WTC11 (cell line): ENCODE data around the gene PSMA7. TPM values are rescaled to one million over a fixed set of nuclear protein-coding genes. Genes with fewer than 3 reads are reported as not detected.

Experiments used
- ATAC-seq: fragments of 200-7000 bp; cut with Tn5 transposase; 2 replicates; pipeline ENCODE4 v1.10.0; 2021; ENCODE audit warnings: mild to moderate bottlenecking, moderate library complexity
- CTCF ChIA-PET: fragments of 300-600 bp; sonication (Branson Sonifier 250); formaldehyde crosslinking; loops from one replicate; lab custom pipeline; 2021; ENCODE audit warnings: antibody characterized with exemption; lab: Charles Lee
- POLR2A ChIA-PET: fragments of 350-600 bp; sonication (Branson Sonifier 250); formaldehyde crosslinking; loops from one replicate; lab custom pipeline; 2021; ENCODE audit warnings: antibody characterized with exemption; lab: Charles Lee
- DNase-seq: peaks from one replicate; pipeline ENCODE4 v3.0.0; 2021; ENCODE audit warnings: low spot score
- H3K27ac Mint-ChIP-seq: 2 replicates; pipeline ENCODE4 v1.8.0; 2021; ENCODE audit warnings: mixed read lengths
- H3K27me3 Mint-ChIP-seq: 2 replicates; pipeline ENCODE4 v1.8.0; 2021; ENCODE audit warnings: low read depth, mild to moderate bottlenecking, moderate library complexity, mixed read lengths
- H3K36me3 Mint-ChIP-seq: 2 replicates; pipeline ENCODE4 v1.8.0; 2021; ENCODE audit warnings: mixed read lengths
- H3K4me1 Mint-ChIP-seq: 2 replicates; pipeline ENCODE4 v1.8.0; 2022; ENCODE audit warnings: mixed read lengths
- H3K4me3 Mint-ChIP-seq: 2 replicates; pipeline ENCODE4 v1.8.0; 2021; ENCODE audit warnings: mild to moderate bottlenecking, moderate library complexity, mixed read lengths
- H3K9me3 Mint-ChIP-seq: 2 replicates; pipeline ENCODE4 v1.8.0; 2021; ENCODE audit warnings: mixed read lengths
- CDX4 ChIP-seq: fragments of 250-450 bp; sonication (Bioruptor Pico); IDR thresholded peaks from 2 replicates; pipeline ENCODE4 v1.9.0; 2021; ENCODE audit warnings: moderate library complexity, mild to moderate bottlenecking, inconsistent platforms, borderline replicate concordance
- CREB1 ChIP-seq: sonication (generic); formaldehyde crosslinking; IDR thresholded peaks from 2 replicates; pipeline ENCODE4 v1.8.0; 2023; ENCODE audit warnings: mild to moderate bottlenecking, missing genetic modification reagents
- ERG ChIP-seq: fragments of 250-450 bp; sonication (Bioruptor Pico); IDR thresholded peaks from 2 replicates; pipeline ENCODE4 v1.8.0; 2021; ENCODE audit warnings: mild to moderate bottlenecking
- ETV6 ChIP-seq: sonication (generic); formaldehyde crosslinking; IDR thresholded peaks from 2 replicates; pipeline ENCODE4 v1.8.1; 2022; ENCODE audit warnings: mild to moderate bottlenecking, missing genetic modification reagents
- FOXP4 ChIP-seq: sonication (generic); formaldehyde crosslinking; IDR thresholded peaks from 2 replicates; pipeline ENCODE4 v1.8.0; 2022; ENCODE audit warnings: mild to moderate bottlenecking, missing genetic modification reagents
- NFE2L1 ChIP-seq: sonication (generic); formaldehyde crosslinking; IDR thresholded peaks from 2 replicates; pipeline ENCODE4 v1.8.1; 2023; ENCODE audit warnings: missing genetic modification reagents
- NFYB ChIP-seq: sonication (generic); formaldehyde crosslinking; conservative IDR thresholded peaks from 2 replicates; pipeline ENCODE4 v1.8.0; 2022; ENCODE audit warnings: low read depth, missing genetic modification reagents
- NR2C2 ChIP-seq: sonication (generic); formaldehyde crosslinking; IDR thresholded peaks from 2 replicates; pipeline ENCODE4 v1.8.0; 2022; ENCODE audit warnings: mild to moderate bottlenecking, missing genetic modification reagents
- OVOL2 ChIP-seq: fragments of 250-450 bp; sonication (Bioruptor Pico); IDR thresholded peaks from 2 replicates; pipeline ENCODE4 v1.9.0; 2021; ENCODE audit warnings: mild to moderate bottlenecking, borderline replicate concordance
- SMAD4 ChIP-seq: sonication (generic); formaldehyde crosslinking; IDR thresholded peaks from 2 replicates; pipeline ENCODE4 v1.8.0; 2022; ENCODE audit warnings: mild to moderate bottlenecking, missing genetic modification reagents
- TEAD1 ChIP-seq: sonication (generic); formaldehyde crosslinking; IDR thresholded peaks from 2 replicates; pipeline ENCODE4 v1.8.0; 2022; ENCODE audit warnings: mild to moderate bottlenecking, missing genetic modification reagents
- ZNF317 ChIP-seq: sonication (generic); formaldehyde crosslinking; IDR thresholded peaks from 2 replicates; pipeline ENCODE4 v1.8.1; 2023; ENCODE audit warnings: low read depth, mild to moderate bottlenecking, moderate library complexity, missing genetic modification reagents, borderline replicate concordance
- ZNF671 ChIP-seq: fragments of 250-450 bp; sonication (Bioruptor Pico); IDR thresholded peaks from 2 replicates; pipeline ENCODE4 v1.8.0; 2021; ENCODE audit warnings: mild to moderate bottlenecking
- total RNA-seq: library from RNA; stranded (reverse); gene quantifications from 3 replicates; pipeline ENCODE4 v1.2.3, GENCODE V29; 2021
- TF ChIP-seq, protein P1 (sequence below): sonication (generic); formaldehyde crosslinking; IDR thresholded peaks from 2 replicates; pipeline ENCODE4 v1.8.0; 2023; ENCODE audit warnings: mild to moderate bottlenecking, missing genetic modification reagents
- TF ChIP-seq, protein P2 (sequence below): sonication (generic); formaldehyde crosslinking; IDR thresholded peaks from 2 replicates; pipeline ENCODE4 v1.8.0; 2022; ENCODE audit warnings: missing genetic modification reagents
- TF ChIP-seq, protein P3 (sequence below): fragments of 250-450 bp; sonication (Bioruptor Pico); IDR thresholded peaks from 2 replicates; pipeline ENCODE4 v1.9.0; 2021; ENCODE audit warnings: mild to moderate bottlenecking
- TF ChIP-seq, protein P4 (sequence below): sonication (generic); formaldehyde crosslinking; conservative IDR thresholded peaks from 2 replicates; pipeline ENCODE4 v1.8.1; 2023; ENCODE audit warnings: mild to moderate bottlenecking, low read depth, missing genetic modification reagents, moderate library complexity

Gene PSMA7
- total RNA-seq, 1 experiment from 2014 or later, result 364 TPM

DNA sequence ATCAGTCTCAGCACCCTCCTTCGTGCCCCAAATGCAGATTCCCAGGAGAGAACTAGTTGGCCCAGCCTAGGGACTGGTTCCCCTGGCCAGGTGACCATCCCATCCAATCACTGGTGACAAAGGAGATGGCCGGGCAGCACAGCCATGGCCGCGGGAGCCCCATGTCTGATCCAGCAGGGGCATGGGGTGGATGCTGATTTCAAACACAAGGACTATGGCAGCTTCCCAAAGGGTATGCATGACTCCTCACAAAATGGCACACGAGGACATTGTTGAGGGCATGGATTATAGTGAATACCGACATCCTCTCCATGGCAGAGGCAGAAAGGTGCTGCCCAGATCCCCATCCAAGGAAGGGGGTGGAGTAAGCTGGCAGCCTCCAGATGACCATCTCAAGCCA, 30.8 kb downstream of the PSMA7 start:
- H3K4me1 Mint-ChIP-seq, result peaks cover 9% of the 10 kb centered on the region
- no peak for DNase-seq
- peaks cover 28% of the 10 kb centered on the region for H3K9me3 Mint-ChIP-seq
- TF ChIP-seq, protein P1, sequence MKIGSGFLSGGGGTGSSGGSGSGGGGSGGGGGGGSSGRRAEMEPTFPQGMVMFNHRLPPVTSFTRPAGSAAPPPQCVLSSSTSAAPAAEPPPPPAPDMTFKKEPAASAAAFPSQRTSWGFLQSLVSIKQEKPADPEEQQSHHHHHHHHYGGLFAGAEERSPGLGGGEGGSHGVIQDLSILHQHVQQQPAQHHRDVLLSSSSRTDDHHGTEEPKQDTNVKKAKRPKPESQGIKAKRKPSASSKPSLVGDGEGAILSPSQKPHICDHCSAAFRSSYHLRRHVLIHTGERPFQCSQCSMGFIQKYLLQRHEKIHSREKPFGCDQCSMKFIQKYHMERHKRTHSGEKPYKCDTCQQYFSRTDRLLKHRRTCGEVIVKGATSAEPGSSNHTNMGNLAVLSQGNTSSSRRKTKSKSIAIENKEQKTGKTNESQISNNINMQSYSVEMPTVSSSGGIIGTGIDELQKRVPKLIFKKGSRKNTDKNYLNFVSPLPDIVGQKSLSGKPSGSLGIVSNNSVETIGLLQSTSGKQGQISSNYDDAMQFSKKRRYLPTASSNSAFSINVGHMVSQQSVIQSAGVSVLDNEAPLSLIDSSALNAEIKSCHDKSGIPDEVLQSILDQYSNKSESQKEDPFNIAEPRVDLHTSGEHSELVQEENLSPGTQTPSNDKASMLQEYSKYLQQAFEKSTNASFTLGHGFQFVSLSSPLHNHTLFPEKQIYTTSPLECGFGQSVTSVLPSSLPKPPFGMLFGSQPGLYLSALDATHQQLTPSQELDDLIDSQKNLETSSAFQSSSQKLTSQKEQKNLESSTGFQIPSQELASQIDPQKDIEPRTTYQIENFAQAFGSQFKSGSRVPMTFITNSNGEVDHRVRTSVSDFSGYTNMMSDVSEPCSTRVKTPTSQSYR (CRISPR knock-in tag), result no peak
- TF ChIP-seq ZNF317 (CRISPR knock-in tag) (no peak), OVOL2 (no peak), CDX4 (CRISPR knock-in tag) (no peak), FOXP4 (CRISPR knock-in tag) (no peak), ERG (CRISPR knock-in tag) (no peak), NFE2L1 (CRISPR knock-in tag) (no peak), TEAD1 (CRISPR knock-in tag) (no peak)
- TF ChIP-seq, protein P2, sequence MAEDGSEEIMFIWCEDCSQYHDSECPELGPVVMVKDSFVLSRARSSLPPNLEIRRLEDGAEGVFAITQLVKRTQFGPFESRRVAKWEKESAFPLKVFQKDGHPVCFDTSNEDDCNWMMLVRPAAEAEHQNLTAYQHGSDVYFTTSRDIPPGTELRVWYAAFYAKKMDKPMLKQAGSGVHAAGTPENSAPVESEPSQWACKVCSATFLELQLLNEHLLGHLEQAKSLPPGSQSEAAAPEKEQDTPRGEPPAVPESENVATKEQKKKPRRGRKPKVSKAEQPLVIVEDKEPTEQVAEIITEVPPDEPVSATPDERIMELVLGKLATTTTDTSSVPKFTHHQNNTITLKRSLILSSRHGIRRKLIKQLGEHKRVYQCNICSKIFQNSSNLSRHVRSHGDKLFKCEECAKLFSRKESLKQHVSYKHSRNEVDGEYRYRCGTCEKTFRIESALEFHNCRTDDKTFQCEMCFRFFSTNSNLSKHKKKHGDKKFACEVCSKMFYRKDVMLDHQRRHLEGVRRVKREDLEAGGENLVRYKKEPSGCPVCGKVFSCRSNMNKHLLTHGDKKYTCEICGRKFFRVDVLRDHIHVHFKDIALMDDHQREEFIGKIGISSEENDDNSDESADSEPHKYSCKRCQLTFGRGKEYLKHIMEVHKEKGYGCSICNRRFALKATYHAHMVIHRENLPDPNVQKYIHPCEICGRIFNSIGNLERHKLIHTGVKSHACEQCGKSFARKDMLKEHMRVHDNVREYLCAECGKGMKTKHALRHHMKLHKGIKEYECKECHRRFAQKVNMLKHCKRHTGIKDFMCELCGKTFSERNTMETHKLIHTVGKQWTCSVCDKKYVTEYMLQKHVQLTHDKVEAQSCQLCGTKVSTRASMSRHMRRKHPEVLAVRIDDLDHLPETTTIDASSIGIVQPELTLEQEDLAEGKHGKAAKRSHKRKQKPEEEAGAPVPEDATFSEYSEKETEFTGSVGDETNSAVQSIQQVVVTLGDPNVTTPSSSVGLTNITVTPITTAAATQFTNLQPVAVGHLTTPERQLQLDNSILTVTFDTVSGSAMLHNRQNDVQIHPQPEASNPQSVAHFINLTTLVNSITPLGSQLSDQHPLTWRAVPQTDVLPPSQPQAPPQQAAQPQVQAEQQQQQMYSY (CRISPR knock-in tag), result no peak
- H3K4me3 Mint-ChIP-seq, result no peak overlapping the region
- H3K27me3 Mint-ChIP-seq, result peaks cover 21% of the 10 kb centered on the region
- H3K27ac Mint-ChIP-seq, result no peak overlapping the region
- POLR2A ChIA-PET, result no interaction called here
- CTCF ChIA-PET, result interaction anchor here (0.6 to 0.7 kb wide), 2 partner anchors 44 to 52 kb away, joined by 3 read pairs; no protein-coding TSS in a partner anchor
- peaks cover 17% of the 10 kb centered on the region for H3K36me3 Mint-ChIP-seq
- ATAC-seq, result no peak

DNA sequence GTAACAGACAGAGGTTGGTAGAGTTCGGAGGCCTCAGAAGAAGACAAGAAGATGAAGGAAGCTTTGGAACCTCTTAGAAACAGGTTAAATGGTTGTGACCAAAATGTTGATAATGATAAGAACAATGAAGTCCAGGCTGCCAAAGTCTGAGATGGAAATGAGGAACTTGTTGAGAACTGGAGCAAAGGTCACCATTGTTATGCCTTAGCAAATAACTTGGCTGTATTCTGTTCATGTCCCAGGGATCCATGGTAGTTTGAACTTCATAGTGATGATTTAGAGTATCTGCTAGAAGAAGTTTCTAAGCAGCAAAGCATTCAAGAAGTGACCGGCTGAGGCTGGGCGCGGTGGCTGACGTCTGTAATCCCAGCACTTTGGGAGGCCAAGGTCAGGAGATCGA, 32.0 kb downstream of the PSMA7 start:
- Mint-ChIP-seq H3K4me3 (no peak overlapping the region), H3K27ac (no peak overlapping the region), H3K4me1 (peaks cover 7% of the 10 kb centered on the region), H3K36me3 (peaks cover 17% of the 10 kb centered on the region), H3K27me3 (peaks cover 21% of the 10 kb centered on the region), H3K9me3 (peaks cover 35% of the 10 kb centered on the region)
- no peak for ATAC-seq
- no peak for TF ChIP-seq NR2C2 (CRISPR knock-in tag)
- TF ChIP-seq, protein P3, sequence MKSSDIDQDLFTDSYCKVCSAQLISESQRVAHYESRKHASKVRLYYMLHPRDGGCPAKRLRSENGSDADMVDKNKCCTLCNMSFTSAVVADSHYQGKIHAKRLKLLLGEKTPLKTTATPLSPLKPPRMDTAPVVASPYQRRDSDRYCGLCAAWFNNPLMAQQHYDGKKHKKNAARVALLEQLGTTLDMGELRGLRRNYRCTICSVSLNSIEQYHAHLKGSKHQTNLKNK (CRISPR knock-in tag), result no peak
- no peak for TF ChIP-seq CREB1
- TF ChIP-seq, protein P4, sequence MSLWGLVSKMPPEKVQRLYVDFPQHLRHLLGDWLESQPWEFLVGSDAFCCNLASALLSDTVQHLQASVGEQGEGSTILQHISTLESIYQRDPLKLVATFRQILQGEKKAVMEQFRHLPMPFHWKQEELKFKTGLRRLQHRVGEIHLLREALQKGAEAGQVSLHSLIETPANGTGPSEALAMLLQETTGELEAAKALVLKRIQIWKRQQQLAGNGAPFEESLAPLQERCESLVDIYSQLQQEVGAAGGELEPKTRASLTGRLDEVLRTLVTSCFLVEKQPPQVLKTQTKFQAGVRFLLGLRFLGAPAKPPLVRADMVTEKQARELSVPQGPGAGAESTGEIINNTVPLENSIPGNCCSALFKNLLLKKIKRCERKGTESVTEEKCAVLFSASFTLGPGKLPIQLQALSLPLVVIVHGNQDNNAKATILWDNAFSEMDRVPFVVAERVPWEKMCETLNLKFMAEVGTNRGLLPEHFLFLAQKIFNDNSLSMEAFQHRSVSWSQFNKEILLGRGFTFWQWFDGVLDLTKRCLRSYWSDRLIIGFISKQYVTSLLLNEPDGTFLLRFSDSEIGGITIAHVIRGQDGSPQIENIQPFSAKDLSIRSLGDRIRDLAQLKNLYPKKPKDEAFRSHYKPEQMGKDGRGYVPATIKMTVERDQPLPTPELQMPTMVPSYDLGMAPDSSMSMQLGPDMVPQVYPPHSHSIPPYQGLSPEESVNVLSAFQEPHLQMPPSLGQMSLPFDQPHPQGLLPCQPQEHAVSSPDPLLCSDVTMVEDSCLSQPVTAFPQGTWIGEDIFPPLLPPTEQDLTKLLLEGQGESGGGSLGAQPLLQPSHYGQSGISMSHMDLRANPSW (CRISPR knock-in tag), result no peak
- TF ChIP-seq ZNF671 (CRISPR knock-in tag), result no peak
- TF ChIP-seq ETV6 (CRISPR knock-in tag), result no peak
- no peak for TF ChIP-seq SMAD4
- no peak for TF ChIP-seq NFYB
- CTCF ChIA-PET, result no interaction called here
- no peak for DNase-seq
- POLR2A ChIA-PET, result no interaction called here
